Neural cell (in vitro differentiated cells): Measurements from ENCODE around the gene DDX54. TPM values are rescaled to one million over a fixed set of nuclear protein-coding genes. Genes with fewer than 3 reads are reported as not detected.
"Not testable (repeated sequence)": the region's sequence is repeated elsewhere in the genome, so short reads cannot be mapped to it uniquely, and the experiment has no call there.

ENCODE experiments used
- H2AFZ ChIP-seq: fragments of 200-600, 300-800 bp; sonication (generic), shearing (Covaris generic); 2 replicates; pipeline ENCODE4 v1.6.0; 2014; ENCODE audit warnings: low read depth, mild to moderate bottlenecking, antibody characterized with exemption, low read length, moderate library complexity
- H3F3A ChIP-seq: fragments of 200-600 bp; shearing (Covaris generic); 2 replicates; pipeline ENCODE4 v1.6.1; 2016; ENCODE audit warnings: mild to moderate bottlenecking, moderate library complexity, mixed read lengths, antibody characterized with exemption, low read length; ENCODE audit not compliant: insufficient read depth, poor library complexity, severe bottlenecking
- H3K27ac ChIP-seq: fragments of 200-600, 300-800 bp; sonication (generic), shearing (Covaris generic); 2 replicates; pipeline ENCODE4 v1.5.1; 2014; ENCODE audit warnings: mild to moderate bottlenecking, low read length, moderate library complexity
- H3K27me3 ChIP-seq: fragments of 300-800, 200-600 bp; sonication (generic), shearing (Covaris generic); 2 replicates; pipeline ENCODE4 v1.6.0; 2014; ENCODE audit warnings: mild to moderate bottlenecking, low read depth, low read length, moderate library complexity; ENCODE audit not compliant: insufficient read depth
- H3K36me3 ChIP-seq: fragments of 300-800, 200-600 bp; sonication (generic), shearing (Covaris generic); 2 replicates; pipeline ENCODE4 v1.5.1; 2014; ENCODE audit warnings: mild to moderate bottlenecking, antibody characterized with exemption, low read length, moderate library complexity; ENCODE audit not compliant: insufficient read depth
- H3K4me2 ChIP-seq: fragments of 300-800, 200-600 bp; sonication (generic), shearing (Covaris generic); 2 replicates; pipeline ENCODE4 v1.6.0; 2014; ENCODE audit warnings: mild to moderate bottlenecking, low read length
- H3K4me3 ChIP-seq: fragments of 300-800, 200-600 bp; sonication (generic), shearing (Covaris generic); 2 replicates; pipeline ENCODE4 v1.5.1; 2014; ENCODE audit warnings: mild to moderate bottlenecking, low read length, moderate library complexity
- H3K79me2 ChIP-seq: fragments of 200-600 bp; shearing (Covaris generic); replicated peaks from 2 replicates; pipeline ENCODE4 v1.6.0; 2014; ENCODE audit warnings: mild to moderate bottlenecking, low read length, moderate library complexity; ENCODE audit not compliant: insufficient read depth
- H3K9ac ChIP-seq: fragments of 300-800, 200-600 bp; sonication (generic), shearing (Covaris generic); 2 replicates; pipeline ENCODE4 v1.6.1; 2016; ENCODE audit warnings: mild to moderate bottlenecking, low read length, mixed read lengths
- H3K9me2 ChIP-seq: fragments of 200-600 bp; shearing (Covaris generic); 2 replicates; pipeline ENCODE4 v1.6.1; 2016; ENCODE audit warnings: mild to moderate bottlenecking, low read length, mixed read lengths; ENCODE audit not compliant: insufficient read depth
- H3K9me3 ChIP-seq: fragments of 200-600, 300-800 bp; sonication (generic), shearing (Covaris generic); 2 replicates; pipeline ENCODE4 v1.6.1; 2016; ENCODE audit warnings: mild to moderate bottlenecking, mixed run types, low read length, moderate library complexity, mixed read lengths
- H4K20me1 ChIP-seq: fragments of 200-600 bp; shearing (Covaris generic); 2 replicates; pipeline ENCODE4 v1.6.1; 2016; ENCODE audit warnings: mild to moderate bottlenecking, mixed run types; ENCODE audit not compliant: insufficient read depth
- CTCF ChIP-seq: fragments of 450-650 bp; IDR thresholded peaks from 2 replicates; pipeline ENCODE4 v1.5.1; 2014; ENCODE audit warnings: antibody characterized with exemption, mild to moderate bottlenecking, moderate library complexity; ENCODE audit not compliant: poor library complexity, severe bottlenecking
- EP300 ChIP-seq: fragments of 450-650 bp; conservative IDR thresholded peaks from 2 replicates; pipeline ENCODE4 v1.6.1; 2014; ENCODE audit warnings: antibody characterized with exemption, mild to moderate bottlenecking, moderate library complexity; ENCODE audit not compliant: poor library complexity, severe bottlenecking
- EZH2 ChIP-seq: fragments of 200-600, 300-800 bp; shearing (Covaris generic), sonication (generic); IDR thresholded peaks from 2 replicates; pipeline ENCODE4 v1.6.1; 2014; ENCODE audit warnings: antibody characterized with exemption, low read length, borderline replicate concordance, mild to moderate bottlenecking; ENCODE audit not compliant: insufficient read depth, poor library complexity, severe bottlenecking
- MXI1 ChIP-seq: fragments of 450-650 bp; conservative IDR thresholded peaks from 2 replicates; pipeline ENCODE4 v1.6.1; 2014; ENCODE audit warnings: antibody characterized with exemption, mild to moderate bottlenecking; ENCODE audit not compliant: poor library complexity, severe bottlenecking
- POLR2AphosphoS5 ChIP-seq: IDR thresholded peaks from 2 replicates; pipeline ENCODE4 v1.6.1; 2012
- RAD21 ChIP-seq: fragments of 450-650 bp; conservative IDR thresholded peaks from 2 replicates; pipeline ENCODE4 v1.6.1; 2014; ENCODE audit warnings: antibody characterized with exemption, mild to moderate bottlenecking, moderate library complexity
- SMC3 ChIP-seq: fragments of 450-650 bp; conservative IDR thresholded peaks from 2 replicates; pipeline ENCODE4 v1.6.1; 2014; ENCODE audit warnings: antibody characterized with exemption, mild to moderate bottlenecking, moderate library complexity; ENCODE audit not compliant: poor library complexity
- TAF1 ChIP-seq: IDR thresholded peaks from 2 replicates; pipeline ENCODE4 v1.6.1; 2012; ENCODE audit warnings: low read depth
- polyA plus RNA-seq: library from polyadenylated mRNA; depleted of rRNA; stranded (reverse); fragments of >200 nt; gene quantifications from 2 replicates; pipeline ENCODE4 v1.2.3, GENCODE V29; 2014
- TF ChIP-seq, protein P1 (sequence below): IDR thresholded peaks from 2 replicates; pipeline ENCODE4 v1.6.1; 2012; ENCODE audit warnings: borderline replicate concordance

DDX54 gene
- polyA plus RNA-seq, 1 donor from 2014 or later = 63.3 TPM

DNA sequence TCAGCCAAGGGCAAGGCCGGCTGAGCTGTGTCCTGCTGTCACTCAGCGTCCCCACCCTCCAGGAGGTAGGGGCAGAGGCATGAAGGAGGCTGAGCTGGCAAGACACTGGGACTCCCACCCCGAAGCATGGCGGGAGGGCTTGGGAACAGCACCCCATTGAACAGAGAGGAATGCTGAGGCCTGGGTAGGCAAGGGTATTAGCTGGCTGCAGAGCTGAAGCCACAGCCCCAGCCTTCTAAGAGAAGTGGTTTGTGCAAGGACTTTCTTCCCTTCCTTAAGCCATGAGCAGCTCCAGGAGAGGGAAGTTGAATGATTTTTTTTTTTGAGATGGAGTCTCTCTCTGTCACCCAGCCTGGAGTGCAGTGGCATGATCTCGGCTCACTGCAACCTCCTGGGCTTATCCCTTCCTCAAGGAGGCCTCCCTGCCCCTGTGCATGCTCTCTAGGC lies 42.4 kb downstream of the DDX54 start:
- TF ChIP-seq POLR2AphosphoS5 (no peak), CTCF (no peak), SMC3 (no peak), MXI1 (no peak), EZH2 (no peak), RAD21 (no peak), EP300 (no peak), TAF1 (no peak)
- TF ChIP-seq, protein P1, sequence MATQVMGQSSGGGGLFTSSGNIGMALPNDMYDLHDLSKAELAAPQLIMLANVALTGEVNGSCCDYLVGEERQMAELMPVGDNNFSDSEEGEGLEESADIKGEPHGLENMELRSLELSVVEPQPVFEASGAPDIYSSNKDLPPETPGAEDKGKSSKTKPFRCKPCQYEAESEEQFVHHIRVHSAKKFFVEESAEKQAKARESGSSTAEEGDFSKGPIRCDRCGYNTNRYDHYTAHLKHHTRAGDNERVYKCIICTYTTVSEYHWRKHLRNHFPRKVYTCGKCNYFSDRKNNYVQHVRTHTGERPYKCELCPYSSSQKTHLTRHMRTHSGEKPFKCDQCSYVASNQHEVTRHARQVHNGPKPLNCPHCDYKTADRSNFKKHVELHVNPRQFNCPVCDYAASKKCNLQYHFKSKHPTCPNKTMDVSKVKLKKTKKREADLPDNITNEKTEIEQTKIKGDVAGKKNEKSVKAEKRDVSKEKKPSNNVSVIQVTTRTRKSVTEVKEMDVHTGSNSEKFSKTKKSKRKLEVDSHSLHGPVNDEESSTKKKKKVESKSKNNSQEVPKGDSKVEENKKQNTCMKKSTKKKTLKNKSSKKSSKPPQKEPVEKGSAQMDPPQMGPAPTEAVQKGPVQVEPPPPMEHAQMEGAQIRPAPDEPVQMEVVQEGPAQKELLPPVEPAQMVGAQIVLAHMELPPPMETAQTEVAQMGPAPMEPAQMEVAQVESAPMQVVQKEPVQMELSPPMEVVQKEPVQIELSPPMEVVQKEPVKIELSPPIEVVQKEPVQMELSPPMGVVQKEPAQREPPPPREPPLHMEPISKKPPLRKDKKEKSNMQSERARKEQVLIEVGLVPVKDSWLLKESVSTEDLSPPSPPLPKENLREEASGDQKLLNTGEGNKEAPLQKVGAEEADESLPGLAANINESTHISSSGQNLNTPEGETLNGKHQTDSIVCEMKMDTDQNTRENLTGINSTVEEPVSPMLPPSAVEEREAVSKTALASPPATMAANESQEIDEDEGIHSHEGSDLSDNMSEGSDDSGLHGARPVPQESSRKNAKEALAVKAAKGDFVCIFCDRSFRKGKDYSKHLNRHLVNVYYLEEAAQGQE = no peak
- Histone ChIP-seq H3K4me3 (no peak overlapping the region), H3K27me3 (no peaks in the 10 kb centered on the region), H3K4me2 (no peak overlapping the region), H4K20me1 (no peaks in the 10 kb centered on the region), H3F3A (no peaks in the 10 kb centered on the region), H3K9me3 (no peaks in the 10 kb centered on the region), H3K27ac (no peak overlapping the region), H2AFZ (no peak overlapping the region), H3K79me2 (no peaks in the 10 kb centered on the region), H3K9ac (no peak overlapping the region), H3K9me2 (no peaks in the 10 kb centered on the region), H3K36me3 (no peaks in the 10 kb centered on the region)

- H3K4me3 ChIP-seq = no peak overlapping the region
- H3K36me3 ChIP-seq = no peaks in the 10 kb centered on the region
- no peaks in the 10 kb centered on the region for H3K79me2 ChIP-seq
- no peak overlapping the region for H2AFZ ChIP-seq
- H3K9me3 ChIP-seq = no peaks in the 10 kb centered on the region
- no peaks in the 10 kb centered on the region for H3F3A ChIP-seq
- no peak overlapping the region for H3K27ac ChIP-seq
- no peak overlapping the region for H3K4me2 ChIP-seq
- H4K20me1 ChIP-seq = no peaks in the 10 kb centered on the region
- TF ChIP-seq TAF1 (no peak), EP300 (no peak)
- H3K9me2 ChIP-seq = no peaks in the 10 kb centered on the region
- no peak overlapping the region for H3K9ac ChIP-seq
- H3K27me3 ChIP-seq = no peaks in the 10 kb centered on the region
Observed at GRCh38 chr12:113142173-113142885, 42.9 kb downstream of the DDX54 start.

- not testable (repeated sequence) for H3K27ac ChIP-seq, H3K79me2 ChIP-seq, H3F3A ChIP-seq
Observed at GRCh38 chr12:113141716-113142115, 43.6 kb downstream of the DDX54 start.

More at GRCh38 chr12:113141716-113142115, 43.6 kb downstream of the DDX54 start:
- not testable (repeated sequence) for H3K9me3 ChIP-seq, H3K4me2 ChIP-seq, H4K20me1 ChIP-seq, H3K9me2 ChIP-seq, H3K9ac ChIP-seq, H2AFZ ChIP-seq, H3K27me3 ChIP-seq, H3K4me3 ChIP-seq, H3K36me3 ChIP-seq
